ENCODE measurements around the gene SRGAP3. TPM values are rescaled to one million over a fixed set of nuclear protein-coding genes. Genes with fewer than 3 reads are reported as not detected.

The SRGAP3 gene
- total and polyA plus RNA-seq, 2 donors (not counting 1 experiment from before 2014, with no cell fraction given) = 1.4 to 1.5 TPM

DNA sequence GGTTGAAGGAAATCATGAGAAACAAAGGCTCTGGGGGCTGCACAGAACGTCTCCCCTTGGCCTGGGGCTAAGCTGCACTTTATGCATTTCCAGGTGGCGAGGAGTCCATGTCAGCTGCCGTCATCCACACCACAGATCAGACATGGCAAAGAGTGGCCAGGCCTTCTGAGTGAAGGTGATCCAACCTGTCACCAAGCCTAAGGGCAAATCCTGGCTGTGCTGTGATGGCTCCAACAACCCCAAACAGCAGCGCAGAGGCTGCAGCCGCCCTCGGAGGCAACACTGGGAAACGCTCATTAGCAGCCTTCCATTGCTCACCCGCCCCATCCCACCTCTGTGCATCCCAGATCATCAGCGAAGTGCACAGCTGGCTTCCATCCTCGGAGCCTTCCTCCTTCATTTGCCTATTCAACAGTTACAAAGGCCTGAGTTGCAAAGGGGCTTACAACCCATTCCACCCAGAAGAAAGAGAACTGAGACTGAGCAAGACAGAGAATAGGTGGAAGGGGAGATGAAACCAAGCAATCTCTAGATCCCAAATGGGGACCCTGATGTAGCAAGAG is 55.7 kb downstream of the SRGAP3 start:
- Histone ChIP-seq H2AFZ (ENCODE audit: insufficient read depth, low read depth, low read length, poor library complexity, severe bottlenecking) (no peak overlapping the region), H3K27ac (ENCODE audit: low read length in 2 of 2) (no peak overlapping the region), H3K4me3 (ENCODE audit: control extremely low read depth in 1 of 5, extremely low read depth in 1 of 5, insufficient read depth in 1 of 5, low read depth in 2 of 5, low read length in 4 of 5) (no peak overlapping the region), H3K79me2 (ENCODE audit: control insufficient read depth, insufficient read depth, low read length) (no peaks in the 10 kb centered on the region), H4K20me1 (ENCODE audit: control insufficient read depth, insufficient read depth, low read length, poor library complexity, severe bottlenecking) (no peaks in the 10 kb centered on the region), H3K4me2 (replicated peaks; ENCODE audit: low read depth, low read length, poor library complexity, severe bottlenecking) (no peak overlapping the region), H3K27me3 (replicated peaks in 1 of 4; ENCODE audit: control extremely low read depth in 1 of 4, control insufficient read depth in 3 of 4, insufficient read depth in 4 of 4, low read length in 3 of 4) (no peaks in the 10 kb centered on the region), H3K4me1 (ENCODE audit: control insufficient read depth in 2 of 2, insufficient read depth in 2 of 2, low read length in 2 of 2) (no peaks in the 10 kb centered on the region), H3K9ac (ENCODE audit: low read length) (no peak overlapping the region), H3K36me3 (replicated peaks in 1 of 2; ENCODE audit: control extremely low read depth in 1 of 2, control insufficient read depth in 1 of 2, extremely low read depth in 1 of 2, insufficient read depth in 2 of 2, low read length in 1 of 2) (no peaks in the 10 kb centered on the region), H3K9me3 (ENCODE audit: control extremely low read depth in 1 of 3, control insufficient read depth in 2 of 3, insufficient read depth in 1 of 3, low read length in 2 of 3) (peaks cover 0 to 6% (median 0%) of the 10 kb centered on the region in 3 donors)
- Mint-ChIP-seq H3K4me3 (no peak overlapping the region), H3K9me3 (ENCODE audit: insufficient read depth) (no peaks in the 10 kb centered on the region), H3K27ac (no peak overlapping the region), H3K27me3 (peaks cover 15% of the 10 kb centered on the region), H3K4me1 (no peaks in the 10 kb centered on the region)
- ChIA-PET POLR2A (no interaction called here), CTCF (no interaction called here)
- WGBS (ENCODE audit: insufficient coverage) = 91% methylated on average over 8 of the region's 10 CpGs
- intact Hi-C loops (cut with micrococcal nuclease) = no loop called here
- TF ChIP-seq, protein P1, sequence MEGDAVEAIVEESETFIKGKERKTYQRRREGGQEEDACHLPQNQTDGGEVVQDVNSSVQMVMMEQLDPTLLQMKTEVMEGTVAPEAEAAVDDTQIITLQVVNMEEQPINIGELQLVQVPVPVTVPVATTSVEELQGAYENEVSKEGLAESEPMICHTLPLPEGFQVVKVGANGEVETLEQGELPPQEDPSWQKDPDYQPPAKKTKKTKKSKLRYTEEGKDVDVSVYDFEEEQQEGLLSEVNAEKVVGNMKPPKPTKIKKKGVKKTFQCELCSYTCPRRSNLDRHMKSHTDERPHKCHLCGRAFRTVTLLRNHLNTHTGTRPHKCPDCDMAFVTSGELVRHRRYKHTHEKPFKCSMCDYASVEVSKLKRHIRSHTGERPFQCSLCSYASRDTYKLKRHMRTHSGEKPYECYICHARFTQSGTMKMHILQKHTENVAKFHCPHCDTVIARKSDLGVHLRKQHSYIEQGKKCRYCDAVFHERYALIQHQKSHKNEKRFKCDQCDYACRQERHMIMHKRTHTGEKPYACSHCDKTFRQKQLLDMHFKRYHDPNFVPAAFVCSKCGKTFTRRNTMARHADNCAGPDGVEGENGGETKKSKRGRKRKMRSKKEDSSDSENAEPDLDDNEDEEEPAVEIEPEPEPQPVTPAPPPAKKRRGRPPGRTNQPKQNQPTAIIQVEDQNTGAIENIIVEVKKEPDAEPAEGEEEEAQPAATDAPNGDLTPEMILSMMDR (IDR thresholded peaks at IDR 0.05) = no peak
- no peak for TF ChIP-seq EZH2 (IDR thresholded peaks at IDR 0.05; ENCODE audit: borderline replicate concordance, insufficient read depth, low read depth, low read length, poor library complexity, severe bottlenecking)
- DNase-seq (no peak), ATAC-seq (ENCODE audit: low read depth) (no peak)

DNA sequence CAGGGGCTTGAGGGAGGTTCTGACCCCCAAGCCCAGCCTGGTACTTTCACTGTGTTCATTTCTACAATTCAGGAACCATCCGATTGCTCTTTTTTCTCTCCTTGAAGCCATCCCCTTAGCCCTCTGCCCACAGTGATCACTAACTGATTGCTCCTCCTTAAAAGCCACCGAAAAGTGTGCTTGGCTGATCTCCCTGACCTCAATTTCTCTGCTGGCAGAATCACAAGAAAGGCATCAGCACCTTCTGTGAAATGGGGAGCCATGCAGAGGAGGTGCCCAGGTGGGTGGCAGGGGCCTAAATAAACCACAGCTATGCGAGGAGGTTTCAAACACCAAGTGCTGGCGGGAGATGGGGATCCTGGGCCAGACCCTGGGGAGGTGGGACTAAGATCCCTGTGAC is 56.2 kb downstream of the SRGAP3 start:
- H2AFZ ChIP-seq (ENCODE audit: insufficient read depth, low read depth, low read length, poor library complexity, severe bottlenecking) = no peak overlapping the region
- H3K9ac ChIP-seq (ENCODE audit: low read length) = no peak overlapping the region
- no peak for ATAC-seq (ENCODE audit: low read depth)
- CTCF ChIA-PET = no interaction called here
- no peaks in the 10 kb centered on the region for H3K36me3 ChIP-seq (replicated peaks in 1 of 2; ENCODE audit: control extremely low read depth in 1 of 2, control insufficient read depth in 1 of 2, extremely low read depth in 1 of 2, insufficient read depth in 2 of 2, low read length in 1 of 2)
- intact Hi-C loops (cut with micrococcal nuclease) = no loop called here
- DNase-seq = no peak
- no peaks in the 10 kb centered on the region for H3K4me1 Mint-ChIP-seq
- peaks cover 15% of the 10 kb centered on the region for H3K27me3 Mint-ChIP-seq
- H3K27me3 ChIP-seq (replicated peaks in 1 of 4; ENCODE audit: control extremely low read depth in 1 of 4, control insufficient read depth in 3 of 4, insufficient read depth in 4 of 4, low read length in 3 of 4) = no peaks in the 10 kb centered on the region
- H3K4me3 Mint-ChIP-seq = no peak overlapping the region
- H3K9me3 ChIP-seq (ENCODE audit: control extremely low read depth in 1 of 3, control insufficient read depth in 2 of 3, insufficient read depth in 1 of 3, low read length in 2 of 3) = peaks cover 0 to 6% (median 0%) of the 10 kb centered on the region in 3 donors
- H3K79me2 ChIP-seq (ENCODE audit: control insufficient read depth, insufficient read depth, low read length) = no peaks in the 10 kb centered on the region
- POLR2A ChIA-PET = no interaction called here
- H4K20me1 ChIP-seq (ENCODE audit: control insufficient read depth, insufficient read depth, low read length, poor library complexity, severe bottlenecking) = no peaks in the 10 kb centered on the region
- no peak overlapping the region for H3K27ac ChIP-seq (ENCODE audit: low read length in 2 of 2)
- no peak overlapping the region for H3K4me3 ChIP-seq (ENCODE audit: control extremely low read depth in 1 of 5, extremely low read depth in 1 of 5, insufficient read depth in 1 of 5, low read depth in 2 of 5, low read length in 4 of 5)
- H3K9me3 Mint-ChIP-seq (ENCODE audit: insufficient read depth) = no peaks in the 10 kb centered on the region
- no peak overlapping the region for H3K27ac Mint-ChIP-seq
- H3K4me1 ChIP-seq (ENCODE audit: control insufficient read depth in 2 of 2, insufficient read depth in 2 of 2, low read length in 2 of 2) = no peaks in the 10 kb centered on the region
- TF ChIP-seq, protein P1 (IDR thresholded peaks at IDR 0.05) = no peak
- no peak for TF ChIP-seq EZH2 (IDR thresholded peaks at IDR 0.05; ENCODE audit: borderline replicate concordance, insufficient read depth, low read depth, low read length, poor library complexity, severe bottlenecking)
- 100% methylated on average over 3 of the region's 4 CpGs for WGBS (ENCODE audit: insufficient coverage)
- no peak overlapping the region for H3K4me2 ChIP-seq (replicated peaks; ENCODE audit: low read depth, low read length, poor library complexity, severe bottlenecking)

Data from B cell (primary cell).